ENCODE data around the gene PRAMEF14. TPM values are rescaled to one million over a fixed set of nuclear protein-coding genes. Genes with fewer than 3 reads are reported as not detected.

PRAMEF14 gene
- total RNA-seq, 1 experiment from 2014 or later: not detected

Other genes starting within 250 kb of the PRAMEF14 start
- not detected in 2 replicates for gene HNRNPCL2, start 230.3 kb downstream of the PRAMEF14 start, total RNA-seq (2014; rRNA removed; shearing (Covaris generic))
- not detected in 2 replicates for gene PRAMEF26, start 191.1 kb downstream of the PRAMEF14 start, total RNA-seq (2014; rRNA removed; shearing (Covaris generic))
- gene HNRNPCL4, start 181.5 kb downstream of the PRAMEF14 start, total RNA-seq (2014; rRNA removed; shearing (Covaris generic)): not detected in 2 replicates
- gene PRAMEF9, start 175.3 kb downstream of the PRAMEF14 start, total RNA-seq (2014; rRNA removed; shearing (Covaris generic)): not detected in 2 replicates
- gene PRAMEF13, start 145.7 kb downstream of the PRAMEF14 start, total RNA-seq (2014; rRNA removed; shearing (Covaris generic)): not detected in 2 replicates
- gene PRAMEF18, start 121.0 kb downstream of the PRAMEF14 start, total RNA-seq (2014; rRNA removed; shearing (Covaris generic)): not detected in 2 replicates
- not detected in 2 replicates for gene PRAMEF5, start 92.9 kb downstream of the PRAMEF14 start, total RNA-seq (2014; rRNA removed; shearing (Covaris generic))
- not detected in 2 replicates for gene PRAMEF8, start 62.0 kb downstream of the PRAMEF14 start, total RNA-seq (2014; rRNA removed; shearing (Covaris generic))
- not detected in 2 replicates for gene PRAMEF33, start 43.6 kb downstream of the PRAMEF14 start, total RNA-seq (2014; rRNA removed; shearing (Covaris generic))
- gene PRAMEF15, start 31.6 kb downstream of the PRAMEF14 start, total RNA-seq (2014; rRNA removed; shearing (Covaris generic)): not detected in 2 replicates
- gene PRAMEF19, start 24.8 kb upstream of the PRAMEF14 start, total RNA-seq (2014; rRNA removed; shearing (Covaris generic)): not detected in 2 replicates
- gene PRAMEF17, start 42.5 kb upstream of the PRAMEF14 start, total RNA-seq (2014; rRNA removed; shearing (Covaris generic)): not detected in 2 replicates
- 0.05 TPM in 1 of 2 replicates, not detected in the other for gene PRAMEF20, start 63.3 kb upstream of the PRAMEF14 start, total RNA-seq (2014; rRNA removed; shearing (Covaris generic))
- not detected in 2 replicates for gene LRRC38, start 166.9 kb upstream of the PRAMEF14 start, total RNA-seq (2014; rRNA removed; shearing (Covaris generic))
- not detected in 2 replicates for gene PDPN, start 236.7 kb upstream of the PRAMEF14 start, total RNA-seq (2014; rRNA removed; shearing (Covaris generic))